AG08396 (cell line): ENCODE measurements around the gene REXO1.
"Not testable (repeated sequence)": the region's sequence is repeated elsewhere in the genome, so short reads cannot be mapped to it uniquely, and the experiment has no call there.

Source experiments
- DNase-seq: peaks from one replicate; pipeline ENCODE4 v3.0.0; 2012; ENCODE audit warnings: low spot score, mixed read lengths

REXO1 gene, protein sequence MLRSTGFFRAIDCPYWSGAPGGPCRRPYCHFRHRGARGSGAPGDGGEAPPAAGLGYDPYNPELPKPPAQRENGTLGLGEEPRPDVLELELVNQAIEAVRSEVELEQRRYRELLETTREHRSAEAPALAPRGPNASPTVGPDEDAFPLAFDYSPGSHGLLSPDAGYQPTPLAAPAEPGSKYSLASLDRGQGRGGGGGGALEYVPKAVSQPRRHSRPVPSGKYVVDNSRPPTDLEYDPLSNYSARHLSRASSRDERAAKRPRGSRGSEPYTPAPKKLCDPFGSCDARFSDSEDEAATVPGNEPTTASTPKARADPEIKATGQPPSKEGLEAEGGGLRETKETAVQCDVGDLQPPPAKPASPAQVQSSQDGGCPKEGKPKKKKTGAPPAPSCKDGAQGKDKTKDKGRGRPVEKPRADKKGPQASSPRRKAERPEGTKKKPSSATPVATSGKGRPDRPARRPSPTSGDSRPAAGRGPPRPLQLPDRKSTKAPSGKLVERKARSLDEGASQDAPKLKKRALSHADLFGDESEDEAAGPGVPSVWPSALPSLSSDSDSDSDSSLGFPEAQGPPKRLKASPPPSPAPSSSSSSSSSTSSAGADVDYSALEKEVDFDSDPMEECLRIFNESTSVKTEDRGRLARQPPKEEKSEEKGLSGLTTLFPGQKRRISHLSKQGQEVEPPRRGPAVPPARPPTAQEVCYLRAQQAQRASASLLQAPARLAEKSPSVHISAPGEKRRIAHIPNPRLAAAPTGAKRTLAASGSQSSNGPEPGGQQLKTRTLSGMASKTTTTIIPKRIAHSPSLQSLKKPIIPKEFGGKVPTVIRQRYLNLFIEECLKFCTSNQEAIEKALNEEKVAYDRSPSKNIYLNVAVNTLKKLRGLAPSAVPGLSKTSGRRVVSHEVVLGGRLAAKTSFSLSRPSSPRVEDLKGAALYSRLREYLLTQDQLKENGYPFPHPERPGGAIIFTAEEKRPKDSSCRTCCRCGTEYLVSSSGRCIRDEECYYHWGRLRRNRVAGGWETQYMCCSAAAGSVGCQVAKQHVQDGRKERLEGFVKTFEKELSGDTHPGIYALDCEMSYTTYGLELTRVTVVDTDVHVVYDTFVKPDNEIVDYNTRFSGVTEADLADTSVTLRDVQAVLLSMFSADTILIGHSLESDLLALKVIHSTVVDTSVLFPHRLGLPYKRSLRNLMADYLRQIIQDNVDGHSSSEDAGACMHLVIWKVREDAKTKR

DNA sequence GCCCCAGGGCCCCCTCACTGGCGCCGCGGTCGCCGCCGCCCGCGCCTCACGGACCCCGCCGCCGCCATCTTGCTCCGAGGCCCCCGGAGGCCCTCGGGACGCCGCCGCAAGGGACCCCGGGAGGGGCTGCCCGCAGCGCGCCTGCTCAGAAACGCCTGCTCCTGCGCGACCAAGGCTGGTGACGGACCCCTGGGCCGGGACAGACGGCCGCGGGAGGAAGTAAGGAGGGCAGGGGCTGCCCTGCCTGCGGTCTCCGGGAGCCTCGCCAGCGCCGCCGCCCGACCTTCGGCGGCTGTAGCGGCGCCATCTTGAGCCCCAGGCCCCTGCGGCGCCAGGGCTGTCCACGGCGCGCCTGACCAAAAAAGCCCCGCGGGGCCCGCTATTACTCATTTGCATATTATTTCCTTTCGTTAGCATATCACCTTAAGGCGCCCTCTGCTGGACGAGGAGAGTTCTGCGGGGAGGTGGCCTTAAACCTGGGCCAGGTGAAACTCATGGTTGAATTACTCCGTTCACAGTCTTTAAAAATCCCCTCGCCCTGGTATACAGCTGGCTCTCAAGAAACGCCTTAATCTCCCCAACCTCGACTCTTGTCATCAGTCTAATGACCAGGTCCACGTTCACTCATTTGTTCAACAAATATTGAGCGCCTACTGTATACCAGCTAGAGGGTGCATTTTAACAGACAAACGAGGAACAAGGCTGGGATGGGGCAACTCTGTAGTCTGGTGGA lies at the start of gene REXO1:
Gene REXO1 (minus strand): TSS at position 85 of the 733 bp plus-strand sequence. CDS start 125 bp downstream, outside the sequence.
- DNase-seq = peak; percentile 95

DNA sequence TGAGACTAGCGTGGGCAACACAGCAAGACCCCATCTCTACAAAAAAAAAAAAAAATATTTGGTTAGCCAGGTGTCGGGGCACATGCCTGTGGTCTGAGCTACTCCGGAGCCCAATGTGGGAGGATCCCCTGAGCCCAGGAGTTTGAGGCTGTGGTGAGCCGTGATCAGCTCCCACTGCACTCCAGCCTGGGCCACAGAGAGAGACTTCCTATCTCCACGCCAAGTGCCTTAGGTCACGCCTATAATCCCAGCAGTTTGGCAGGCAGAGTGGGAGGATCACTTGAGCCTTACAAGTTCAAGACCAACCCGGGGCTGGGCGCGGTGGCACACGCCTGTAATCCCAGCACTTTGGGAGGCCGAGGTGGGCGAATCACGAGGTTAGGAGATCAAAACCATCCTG lies 48.2 kb upstream of the REXO1 start:
- no peak for DNase-seq

DNA sequence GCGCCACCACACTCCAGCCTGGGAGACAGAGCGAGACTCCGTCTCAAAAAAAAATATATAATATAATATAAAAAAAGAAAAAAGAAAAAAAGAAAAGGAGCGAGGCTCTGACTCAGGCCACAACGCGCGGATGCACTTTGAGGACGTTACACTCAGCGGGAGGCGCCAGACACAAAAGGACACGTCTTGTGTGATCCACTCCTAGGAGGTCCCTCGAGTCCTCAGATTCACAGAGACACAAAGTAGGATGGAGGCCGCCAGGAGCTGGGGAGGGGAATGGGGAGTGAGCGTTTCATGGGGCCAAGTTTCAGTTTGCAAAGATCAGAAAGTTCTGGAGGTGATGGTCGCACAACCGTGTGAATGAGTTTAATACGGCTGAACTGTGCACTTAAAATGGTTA lies 45.5 kb upstream of the REXO1 start:
- DNase-seq = no peak

DNA sequence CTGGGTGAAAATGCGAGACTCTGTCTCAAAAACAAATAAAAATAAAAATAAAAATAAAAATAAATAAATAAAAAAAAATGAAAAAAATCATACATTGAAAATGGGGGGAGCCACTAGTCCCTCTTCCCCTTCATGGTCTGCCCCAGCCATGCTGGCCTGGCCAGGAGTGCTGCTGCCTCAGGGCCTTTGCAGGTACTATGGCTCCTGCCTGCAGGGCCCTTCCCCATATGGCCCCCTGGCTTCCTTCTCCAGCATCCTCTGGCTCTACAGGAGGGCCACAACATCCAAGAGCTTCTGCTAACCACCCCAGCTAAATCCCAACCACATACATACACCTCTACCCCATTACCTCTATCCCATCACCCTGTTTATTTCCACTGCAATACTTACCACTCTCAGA lies 41.6 kb upstream of the REXO1 start:
- no peak for DNase-seq

DNA sequence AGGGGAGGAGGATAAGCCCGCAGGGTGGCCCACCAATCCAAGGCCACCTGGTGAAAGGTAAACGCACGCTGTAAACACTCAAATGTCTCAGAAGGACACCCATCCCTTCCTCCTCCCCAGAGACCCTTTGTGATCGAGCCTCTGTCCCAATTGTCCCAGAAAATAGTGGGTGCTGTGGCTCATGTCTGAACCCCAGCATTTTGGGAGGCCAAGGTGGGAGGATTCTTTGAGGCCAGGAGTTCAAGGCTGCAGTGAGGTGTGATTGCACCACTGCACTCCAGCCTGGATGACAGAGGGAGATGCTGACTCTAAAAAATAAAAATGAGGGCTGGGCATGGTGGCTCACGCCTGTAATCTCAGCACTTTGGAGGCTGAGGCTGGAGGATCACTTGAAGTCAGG lies 40.1 kb upstream of the REXO1 start:
- DNase-seq = no peak

DNA sequence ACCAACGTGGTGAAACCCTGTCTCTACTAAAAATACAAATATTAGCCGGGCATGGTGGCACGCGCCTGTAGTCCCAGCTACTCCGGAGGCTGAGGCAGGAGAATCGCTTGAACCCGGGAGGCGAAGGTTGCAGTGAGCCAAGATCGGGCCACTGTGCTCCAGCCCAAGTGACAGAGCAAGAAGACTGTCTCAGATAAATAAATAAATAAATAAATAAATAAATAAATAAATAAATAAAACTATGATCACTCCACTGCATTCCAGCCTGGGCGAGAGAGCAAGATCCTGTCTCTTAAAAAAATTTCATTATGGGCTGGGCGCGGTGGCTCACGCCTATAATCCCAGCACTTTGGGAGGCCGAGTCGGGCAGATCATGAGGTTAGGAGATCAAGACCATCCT lies 38.1 kb upstream of the REXO1 start:
- DNase-seq = not testable (repeated sequence)

DNA sequence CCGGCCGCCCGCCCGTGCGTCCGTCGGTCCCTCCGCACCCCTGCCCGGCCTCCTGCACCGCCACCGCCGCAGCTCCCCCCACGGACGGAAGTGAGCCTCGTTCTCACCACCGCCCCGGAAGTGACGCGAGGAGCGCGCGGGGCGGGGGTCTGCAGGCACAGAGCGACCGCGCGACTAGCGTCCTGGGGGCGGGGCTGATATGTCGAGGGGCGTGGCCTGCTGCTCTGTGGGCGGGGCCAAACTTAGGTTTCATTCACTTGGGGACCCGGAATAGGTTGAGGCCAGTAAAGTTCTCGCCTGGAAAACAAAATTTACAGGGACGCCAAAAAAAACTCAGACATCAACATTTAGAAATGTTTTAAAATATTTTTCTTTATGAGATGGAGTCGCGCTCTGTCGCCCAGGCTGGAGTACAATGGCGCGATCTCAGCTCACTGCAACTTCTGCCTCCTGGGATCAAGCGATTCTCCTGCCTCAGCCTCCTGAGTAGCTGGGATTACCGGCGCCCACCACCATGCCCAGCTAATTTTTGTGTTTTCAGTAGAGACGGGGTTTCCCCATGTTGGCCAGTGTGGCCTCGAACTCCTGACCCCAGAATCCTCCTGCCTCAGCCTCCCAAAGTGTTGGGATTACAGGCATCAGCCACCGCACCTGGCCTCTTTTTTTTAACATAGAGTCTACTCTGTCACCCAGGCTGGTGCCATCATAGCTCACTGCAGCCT lies 37.3 kb upstream of the REXO1 start, which contains the start of gene ABHD17A:
Gene ABHD17A (minus strand): TSS at position 99 of the 722 bp plus-strand sequence. CDS start 3,930 bp downstream, outside the sequence.
- DNase-seq = peak; percentile 97

DNA sequence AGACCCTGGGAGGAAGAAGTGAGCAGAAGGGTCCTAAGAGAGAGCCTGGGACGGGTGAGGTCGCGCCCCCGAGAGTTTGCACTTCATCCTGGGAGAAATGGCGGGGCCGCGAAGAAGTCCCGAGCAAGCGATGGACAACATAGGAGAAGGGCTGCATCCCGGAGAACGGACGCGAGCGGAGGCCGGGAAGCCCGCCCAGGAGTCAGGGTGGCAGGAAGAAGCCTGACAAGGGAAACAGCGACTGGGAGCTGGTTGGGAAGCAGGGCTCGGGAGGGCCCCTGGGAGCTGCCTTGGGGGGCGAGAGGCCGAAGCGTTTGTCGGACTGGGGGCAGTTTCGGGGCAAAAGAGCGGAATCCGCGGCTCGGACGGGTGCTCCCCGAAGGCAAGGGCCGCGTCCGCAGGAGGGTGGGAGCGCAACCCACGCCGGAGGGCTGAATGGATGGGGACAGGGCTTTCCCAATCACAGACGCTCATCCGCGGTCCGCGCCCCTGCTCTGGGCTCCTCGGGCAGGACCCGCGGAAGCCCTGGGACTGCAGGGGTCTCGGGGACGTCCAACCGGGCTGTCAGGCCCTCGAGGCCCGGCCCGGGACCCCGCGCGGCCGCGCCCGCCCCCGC lies 36.5 kb upstream of the REXO1 start:
- DNase-seq = peak; percentile 60

DNA sequence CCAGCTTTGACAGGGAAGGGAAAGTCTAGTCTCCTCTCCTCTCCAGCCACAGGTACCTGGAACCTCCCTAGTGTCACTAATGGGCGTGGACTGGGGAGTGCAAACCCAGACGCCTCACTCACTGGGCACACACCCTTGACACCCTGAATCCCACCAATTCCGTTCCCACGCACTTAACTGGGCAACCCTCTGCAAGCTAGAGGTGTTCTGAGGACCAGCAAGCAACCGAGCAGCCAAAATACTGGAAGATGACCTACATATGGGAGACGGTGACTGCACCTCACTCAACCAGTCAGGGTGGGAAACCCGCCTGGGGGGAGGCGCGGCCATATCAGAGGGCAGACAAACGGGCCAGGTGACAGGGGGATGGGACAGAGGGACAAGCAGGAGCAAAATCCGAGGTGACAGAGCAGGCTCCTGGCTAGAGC lies 36.0 kb upstream of the REXO1 start:
- DNase-seq = no peak

DNA sequence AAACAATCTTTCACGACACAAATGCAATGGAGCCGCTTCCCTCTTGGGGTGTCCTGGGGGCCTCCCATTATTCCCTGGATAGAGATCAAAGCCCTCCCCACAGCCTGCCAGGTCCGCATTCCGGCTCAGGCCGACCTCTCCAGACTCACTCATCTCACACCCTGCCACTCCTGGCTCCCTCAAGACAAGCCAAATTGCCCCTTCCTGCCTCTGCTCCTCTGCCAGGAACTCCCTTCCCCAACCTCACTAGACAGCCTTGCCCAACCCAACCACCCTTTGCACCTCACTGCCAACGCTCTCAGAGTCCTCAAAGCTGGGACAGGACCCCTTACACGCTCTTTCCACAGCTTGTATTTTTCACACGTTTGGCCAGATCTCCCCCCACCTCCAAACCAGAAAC lies 35.5 kb upstream of the REXO1 start:
- no peak for DNase-seq

DNA sequence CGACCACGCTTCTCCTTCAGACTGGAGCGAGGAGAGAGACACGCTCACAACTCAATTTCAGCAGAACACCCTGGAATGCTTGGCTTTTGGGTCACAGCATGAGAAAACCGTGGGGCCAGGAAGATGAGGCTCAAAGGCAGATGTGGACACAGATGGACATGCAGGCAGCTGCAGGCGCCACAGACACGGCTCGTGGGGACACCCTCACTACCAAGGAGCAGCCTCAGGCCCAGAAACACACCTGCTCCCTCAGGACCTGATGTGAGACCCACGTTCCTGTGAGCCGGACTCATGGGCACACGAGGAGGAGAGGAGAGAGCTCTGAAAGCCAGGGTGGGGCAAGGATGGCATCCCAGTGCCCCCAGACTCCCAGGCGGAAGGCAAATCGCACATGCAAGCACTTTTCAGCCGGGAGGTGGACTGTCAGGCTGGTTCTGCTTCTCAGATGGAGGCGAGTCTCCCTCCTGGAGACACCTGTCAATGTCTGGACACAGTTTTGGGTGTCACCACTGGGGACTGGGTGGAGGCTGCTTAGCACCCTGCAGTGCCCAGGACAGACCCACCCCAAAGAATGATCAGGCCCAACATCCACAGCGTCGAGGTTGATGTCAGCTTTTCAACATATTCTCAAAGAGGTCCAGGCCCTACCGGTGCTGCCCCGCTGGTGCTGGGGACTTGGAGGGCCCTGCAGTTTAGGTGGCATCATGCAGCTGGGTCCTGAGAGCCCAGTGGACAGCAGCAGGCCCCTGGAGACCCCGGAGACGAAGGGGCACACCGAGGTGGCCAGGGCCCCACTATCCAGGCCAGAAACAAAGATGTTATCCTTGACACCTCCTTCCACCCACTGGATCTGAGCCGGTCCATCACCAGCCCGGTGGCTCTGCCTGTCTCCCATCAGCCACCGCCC lies 34.8 kb upstream of the REXO1 start:
- DNase-seq = no peak

DNA sequence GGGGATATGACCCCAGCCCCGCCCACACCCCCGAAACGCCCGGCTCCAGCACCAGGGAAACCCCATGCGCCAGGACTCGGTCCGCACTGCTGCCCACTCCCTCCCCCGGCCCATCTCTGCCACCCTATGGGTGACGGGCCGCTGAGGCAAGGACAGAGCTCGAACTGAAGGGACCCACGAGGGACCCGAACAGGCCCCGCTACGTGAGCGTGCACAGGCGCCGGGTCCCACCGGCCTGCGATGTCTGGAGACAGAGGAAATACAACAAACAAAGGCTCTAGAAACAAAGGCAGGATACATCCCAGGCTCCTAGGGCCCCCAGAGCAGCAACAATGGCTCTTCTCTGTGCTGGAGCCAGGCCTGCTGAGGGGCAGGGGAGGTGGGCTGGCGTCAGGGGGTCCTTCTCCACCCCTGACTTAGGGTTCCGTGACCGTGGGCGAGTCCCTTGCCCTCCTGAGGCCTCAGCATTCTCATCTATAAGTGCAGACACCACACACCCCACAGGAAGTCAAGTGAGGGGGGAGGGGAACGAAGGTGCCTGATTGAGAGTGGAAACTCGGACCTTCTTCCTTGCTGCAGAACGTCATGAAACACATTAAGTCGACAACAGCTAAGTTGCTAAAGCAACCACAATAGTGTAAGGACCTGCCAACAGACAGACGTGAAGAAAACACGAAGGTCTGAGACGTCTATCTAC lies 34.0 kb upstream of the REXO1 start:
- no peak for DNase-seq

DNA sequence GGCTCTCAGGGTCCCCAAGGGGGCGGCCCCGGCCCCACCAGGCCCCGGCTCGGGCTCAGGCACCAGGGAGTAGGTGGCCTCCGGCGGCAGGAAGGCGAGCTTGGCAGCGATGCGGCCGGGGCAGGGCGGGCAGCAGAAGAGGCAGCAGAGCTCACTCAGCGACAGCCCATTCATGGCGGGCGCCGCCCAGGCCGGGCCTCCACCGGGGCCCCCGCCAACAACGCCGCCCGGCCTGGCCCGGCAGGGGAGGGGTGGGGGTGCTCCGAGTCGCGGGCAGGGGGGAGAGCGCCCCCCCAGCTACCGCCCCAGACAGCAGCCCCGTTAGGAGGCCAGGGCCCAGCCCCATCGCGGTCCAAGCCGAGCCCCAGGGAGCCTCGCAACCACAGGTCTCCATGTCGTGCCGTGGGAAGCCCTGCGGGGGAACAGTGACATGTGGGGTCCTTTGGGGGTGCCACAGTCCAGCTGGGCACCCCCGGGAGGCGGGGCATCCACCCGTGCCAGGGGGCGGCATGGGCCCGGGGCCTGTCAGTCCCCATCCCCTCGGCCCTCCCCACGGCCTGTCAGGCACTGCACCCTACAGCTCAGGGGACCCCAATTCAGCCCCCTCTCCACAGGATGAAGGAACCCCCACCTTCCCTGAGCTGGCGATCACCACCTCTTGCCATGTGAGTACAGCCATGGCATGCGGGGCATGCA lies 33.3 kb upstream of the REXO1 start:
- not testable (repeated sequence) for DNase-seq

DNA sequence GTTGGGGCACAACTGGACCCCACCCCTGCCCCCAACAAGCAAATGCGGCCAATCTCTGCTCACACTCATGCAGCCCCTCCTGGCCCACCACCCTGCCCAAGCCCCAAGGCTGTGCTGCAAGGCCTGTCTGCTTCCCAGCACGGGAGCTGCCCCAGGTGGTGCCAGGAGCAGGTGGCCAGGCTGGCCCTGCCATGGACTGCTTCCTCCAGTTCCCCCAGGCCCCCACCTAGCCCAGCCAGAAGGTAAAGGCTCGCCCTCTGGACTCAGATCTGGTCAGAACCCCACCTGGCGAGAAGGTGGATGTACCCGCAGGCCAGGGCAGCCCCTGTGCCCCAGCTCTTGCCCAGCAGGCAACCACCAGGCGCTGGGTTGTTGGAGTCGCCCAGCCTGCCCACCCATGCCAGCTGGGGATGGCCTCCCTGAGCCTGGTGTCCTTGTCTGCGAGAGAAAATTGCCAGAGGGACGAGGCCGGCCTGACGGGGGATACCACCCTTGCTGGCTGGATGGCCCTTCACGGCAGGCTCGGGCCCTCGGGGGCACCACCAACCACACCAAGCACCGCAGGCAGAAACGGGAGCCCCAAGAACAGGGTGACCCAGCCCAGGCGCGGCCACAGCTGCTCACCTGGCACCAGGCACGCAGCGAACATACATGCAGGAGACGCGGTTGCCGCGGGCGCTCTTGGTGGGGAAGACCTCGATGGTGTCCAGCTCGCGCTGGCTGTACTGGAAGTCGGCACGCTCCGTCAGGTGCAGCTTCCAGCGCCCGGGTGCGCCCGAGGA lies 32.5 kb upstream of the REXO1 start:
- DNase-seq = no peak

DNA sequence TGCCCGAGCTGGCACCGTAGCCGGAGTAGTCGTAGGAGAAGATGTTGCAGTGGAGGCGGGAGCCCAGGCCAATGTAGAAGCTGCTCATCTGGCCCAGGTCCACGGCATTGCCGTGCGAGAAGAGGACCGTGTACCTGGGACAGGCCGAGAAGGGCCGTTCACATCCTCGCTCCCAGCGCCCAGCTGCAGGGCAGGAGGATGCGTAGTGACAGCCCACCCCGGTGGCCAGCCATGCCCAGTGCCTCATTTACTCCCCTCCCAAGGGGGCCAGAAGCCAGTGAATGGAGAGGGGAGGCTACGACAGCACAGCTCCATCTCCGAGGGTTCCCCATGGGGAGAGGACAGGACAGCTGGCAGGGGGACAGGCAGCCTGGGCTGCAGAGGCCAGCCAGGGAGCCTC lies 31.7 kb upstream of the REXO1 start:
- not testable (repeated sequence) for DNase-seq

DNA sequence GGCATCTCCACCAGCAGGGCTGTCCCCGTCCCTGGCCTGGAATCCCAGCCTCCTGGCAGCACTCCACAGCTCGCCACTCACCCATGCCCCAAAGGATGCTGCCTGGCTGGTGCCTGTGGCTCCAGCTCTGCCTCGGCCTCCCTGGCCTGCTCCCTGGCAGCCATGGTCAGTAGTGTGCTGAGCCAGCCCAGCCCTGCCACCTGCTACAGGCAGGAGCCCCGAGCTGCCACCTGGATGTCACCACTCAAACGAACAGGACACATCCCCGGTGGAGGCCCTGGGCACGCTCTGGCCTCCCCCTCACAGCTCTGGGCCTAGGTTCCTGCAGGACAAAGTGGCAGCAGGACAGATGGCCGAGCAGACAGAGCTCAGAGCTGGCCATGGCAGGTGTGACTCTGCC lies 30.3 kb upstream of the REXO1 start:
- not testable (repeated sequence) for DNase-seq

DNA sequence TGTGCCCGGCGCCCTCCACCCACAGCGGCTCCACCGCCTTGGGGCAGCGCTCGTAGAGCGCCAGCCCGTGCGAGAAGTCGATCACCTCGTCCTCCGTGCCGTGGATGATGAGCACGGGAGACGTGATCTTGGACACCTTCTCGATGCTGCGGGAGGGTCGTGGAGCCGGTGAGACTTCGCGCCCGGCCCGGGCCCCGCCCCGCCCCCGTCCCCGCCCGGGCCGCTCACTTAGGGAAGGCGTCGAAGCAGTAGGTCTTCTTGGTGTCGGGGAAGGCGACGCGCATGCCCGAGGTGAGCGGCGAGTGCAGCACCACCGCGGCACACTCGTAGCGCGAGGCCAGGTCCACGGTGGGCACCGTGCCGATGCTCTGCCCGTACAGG lies 29.0 kb upstream of the REXO1 start:
- not testable (repeated sequence) for DNase-seq
